GM23248 (cell line): Measurements from ENCODE around the gene PLCXD1. TPM values are rescaled to one million over a fixed set of nuclear protein-coding genes. Genes with fewer than 3 reads are reported as not detected.

Experiments
- DNase-seq: peaks from one replicate; pipeline ENCODE4 v3.0.0-alpha.2; 2015
- H2AFZ ChIP-seq: fragments of 200-600 bp; sonication (generic); 2 replicates; pipeline ENCODE4 v1.6.1; 2016; ENCODE audit warnings: antibody characterized with exemption
- H3F3A ChIP-seq: fragments of 200-600 bp; sonication (generic); 2 replicates; pipeline ENCODE4 v1.6.1; 2016; ENCODE audit warnings: mild to moderate bottlenecking, antibody characterized with exemption, mixed run types; ENCODE audit not compliant: insufficient read depth
- H3K27ac ChIP-seq: fragments of 200-600 bp; sonication (generic); 2 replicates; pipeline ENCODE4 v1.5.1; 2016; ENCODE audit warnings: mild to moderate bottlenecking
- H3K27me3 ChIP-seq: fragments of 200-600 bp; sonication (generic); replicated peaks from 2 replicates; pipeline ENCODE4 v1.6.1; 2016; ENCODE audit warnings: mild to moderate bottlenecking; ENCODE audit not compliant: insufficient read depth
- H3K36me3 ChIP-seq: fragments of 200-600 bp; sonication (generic); 2 replicates; pipeline ENCODE4 v1.6.1; 2016; ENCODE audit warnings: low read depth, mild to moderate bottlenecking
- H3K4me1 ChIP-seq: fragments of 200-600 bp; sonication (generic); 2 replicates; pipeline ENCODE4 v1.6.1; 2016; ENCODE audit warnings: mild to moderate bottlenecking; ENCODE audit not compliant: insufficient read depth
- H3K4me2 ChIP-seq: fragments of 200-600 bp; sonication (generic); one replicate; pipeline ENCODE4 v1.6.1; 2016; ENCODE audit warnings: mild to moderate bottlenecking; ENCODE audit not compliant: unreplicated experiment
- H3K4me3 ChIP-seq: fragments of 200-600 bp; sonication (generic); 2 replicates; pipeline ENCODE4 v1.5.1; 2016; ENCODE audit warnings: mild to moderate bottlenecking
- H3K79me2 ChIP-seq: fragments of 200-600 bp; sonication (generic); 2 replicates; pipeline ENCODE4 v1.6.1; 2016; ENCODE audit warnings: mild to moderate bottlenecking; ENCODE audit not compliant: insufficient read depth
- H3K9ac ChIP-seq: fragments of 200-600 bp; sonication (generic); 2 replicates; pipeline ENCODE4 v1.6.1; 2016; ENCODE audit warnings: mild to moderate bottlenecking
- H3K9me2 ChIP-seq: fragments of 200-600 bp; sonication (generic); 2 replicates; pipeline ENCODE4 v1.6.1; 2016; ENCODE audit warnings: mixed run types, mild to moderate bottlenecking, moderate library complexity; ENCODE audit not compliant: insufficient read depth
- H3K9me3 ChIP-seq: fragments of 200-600 bp; sonication (generic); one replicate; pipeline ENCODE4 v1.6.1; 2017; ENCODE audit warnings: low read depth
- H4K20me1 ChIP-seq: fragments of 200-600 bp; sonication (generic); 2 replicates; pipeline ENCODE4 v1.6.0; 2016; ENCODE audit not compliant: insufficient read depth
- EZH2 ChIP-seq: fragments of 200-600 bp; sonication (generic); IDR thresholded peaks from 2 replicates; pipeline ENCODE4 v1.6.1; 2018; ENCODE audit warnings: antibody characterized with exemption, mild to moderate bottlenecking; ENCODE audit not compliant: insufficient read depth, poor library complexity, severe bottlenecking
- EZH2phosphoT487 ChIP-seq: fragments of 200-600 bp; sonication (generic); IDR thresholded peaks from 2 replicates; pipeline ENCODE4 v1.6.1; 2018; ENCODE audit warnings: antibody characterized with exemption, moderate library complexity, mild to moderate bottlenecking, low read depth; ENCODE audit not compliant: insufficient read depth
- WGBS, 2 experiments: methylation state at CpG; one replicate each; pipeline ENCODE4 v1.1.6; 2015 to 2017; ENCODE audit warnings: low lambda C conversion rate in 2 of 2, low coverage in 1 of 2; ENCODE audit errors: missing lambda C conversion rate in 2 of 2; 5-methylcytosine and 5-hydroxymethylcytosine counted together
- in situ Hi-C: fragments of 300-500 bp; cut with MboI; formaldehyde crosslinking; loops from 2 replicates; pipeline ENCODE4 v1.15.0; 2020
- polyA plus RNA-seq: library from polyadenylated mRNA; unstranded; fragments of >200 nt; fragmentation: Nextera tagmentation; extraction: Ambion mirVana; gene quantifications from 2 replicates; pipeline ENCODE4 v1.2.1, GENCODE V29; 2016
- total RNA-seq: library from RNA; depleted of rRNA; stranded (reverse); fragments of >200 nt; shearing (Covaris generic); gene quantifications from 2 replicates; pipeline ENCODE4 v1.2.3, GENCODE V29; 2014

The PLCXD1 gene
- total and polyA plus RNA-seq, 2 experiments from 2014 or later: 3.3 to 4.3 TPM

DNA sequence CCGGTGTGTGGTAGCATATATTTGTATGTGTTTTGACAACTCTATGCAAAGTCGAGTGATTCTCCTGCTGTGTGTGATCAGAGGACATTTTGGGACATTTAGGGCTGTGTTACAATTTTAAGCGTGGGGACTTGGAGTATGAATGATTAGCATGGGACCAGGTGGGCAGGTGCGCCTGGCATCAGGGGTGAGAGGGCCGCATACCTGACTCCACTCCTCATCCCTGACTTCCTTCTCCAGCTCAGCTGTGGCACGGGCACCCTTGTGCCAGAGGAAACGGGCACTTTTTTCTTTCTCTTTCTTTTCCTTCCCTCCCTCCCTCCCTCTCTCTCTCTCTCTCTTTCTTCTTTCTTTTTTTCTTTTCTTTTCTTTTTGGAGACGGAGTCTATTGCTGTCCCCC lies 15.7 kb upstream of the PLCXD1 start:
- H3K36me3 ChIP-seq: no peaks in the 10 kb centered on the region
- H3K4me2 ChIP-seq: no peak overlapping the region
- no peak overlapping the region for H2AFZ ChIP-seq
- H3K27me3 ChIP-seq: no peaks in the 10 kb centered on the region
- no peaks in the 10 kb centered on the region for H3K4me1 ChIP-seq
- no peaks in the 10 kb centered on the region for H3K9me3 ChIP-seq
- WGBS, 2 experiments: 47 to 53% methylated on average over 7 to 8 of the region's 8 CpGs
- H3K79me2 ChIP-seq: no peaks in the 10 kb centered on the region
- no peak overlapping the region for H3K9ac ChIP-seq
- no peaks in the 10 kb centered on the region for H4K20me1 ChIP-seq
- TF ChIP-seq EZH2 (no peak), EZH2phosphoT487 (no peak)
- no peaks in the 10 kb centered on the region for H3K9me2 ChIP-seq
- no peaks in the 10 kb centered on the region for H3F3A ChIP-seq
- in situ Hi-C loops: no loop called here
- H3K4me3 ChIP-seq: no peak overlapping the region
- no peak overlapping the region for H3K27ac ChIP-seq
- DNase-seq: no peak

DNA sequence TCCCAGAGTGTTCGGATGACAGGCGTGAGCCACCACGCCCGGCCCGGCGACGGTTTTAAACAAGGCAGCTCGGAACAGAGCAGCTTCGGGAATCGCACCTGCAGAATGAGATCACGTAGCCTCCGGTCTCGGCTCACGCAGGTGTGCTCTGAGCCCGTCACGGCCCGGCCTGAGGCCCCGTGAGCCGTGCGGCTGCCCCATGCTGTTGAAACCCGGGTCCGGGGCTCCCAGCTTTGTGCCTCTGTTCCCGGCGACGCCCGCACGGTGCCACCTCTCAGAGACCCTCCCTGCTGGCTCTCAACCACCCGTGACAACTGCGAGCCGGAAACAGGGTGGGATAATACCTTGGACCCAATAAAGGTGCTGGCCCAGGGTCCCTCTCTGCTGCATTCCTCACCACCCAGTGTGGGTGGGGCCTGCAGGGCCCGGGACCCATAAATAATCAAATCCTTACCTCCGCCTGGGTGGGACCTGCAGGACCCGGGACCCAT lies 13.4 kb upstream of the PLCXD1 start:
- no peaks in the 10 kb centered on the region for H4K20me1 ChIP-seq
- no peak overlapping the region for H3K9ac ChIP-seq
- in situ Hi-C loops: no loop called here
- no peak for DNase-seq
- no peaks in the 10 kb centered on the region for H3K79me2 ChIP-seq
- no peaks in the 10 kb centered on the region for H3F3A ChIP-seq
- 84 to 88% methylated on average over 30 to 33 of the region's 33 CpGs for WGBS, 2 experiments
- TF ChIP-seq EZH2phosphoT487 (no peak), EZH2 (no peak)
- H3K27ac ChIP-seq: no peak overlapping the region
- no peak overlapping the region for H3K4me2 ChIP-seq
- H3K36me3 ChIP-seq: no peaks in the 10 kb centered on the region
- H3K4me1 ChIP-seq: no peaks in the 10 kb centered on the region
- no peaks in the 10 kb centered on the region for H3K27me3 ChIP-seq
- H3K9me3 ChIP-seq: no peaks in the 10 kb centered on the region
- no peaks in the 10 kb centered on the region for H3K9me2 ChIP-seq
- no peak overlapping the region for H3K4me3 ChIP-seq
- no peak overlapping the region for H2AFZ ChIP-seq

DNA sequence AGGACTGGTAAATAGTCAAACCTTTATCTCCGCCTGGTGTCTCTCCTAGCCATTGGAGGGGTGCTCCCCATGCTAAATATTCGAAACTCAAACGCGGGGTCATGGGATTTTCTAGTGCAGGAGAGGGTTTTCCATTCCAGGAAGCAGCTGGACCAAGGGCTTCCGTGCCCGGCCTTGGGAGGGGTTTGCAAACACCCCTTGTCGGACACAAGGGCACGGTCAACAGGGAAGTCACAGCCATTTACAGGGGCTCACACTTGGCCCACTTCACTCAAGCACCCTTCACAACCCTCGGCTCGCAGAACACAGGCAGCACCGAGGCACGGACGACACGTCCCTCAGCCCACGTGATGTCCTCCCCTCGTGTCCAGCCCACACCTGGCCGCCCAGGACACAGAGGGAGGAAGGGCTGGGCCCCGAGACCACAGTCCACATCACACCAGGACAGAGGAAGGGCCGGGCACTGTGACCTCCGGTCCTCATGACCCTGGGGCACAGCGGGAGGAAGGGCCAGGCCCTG lies 10.3 kb upstream of the PLCXD1 start:
- DNase-seq: no peak
- WGBS, 2 experiments: 86 to 93% methylated on average over 17 to 21 of the region's 21 CpGs
- TF ChIP-seq EZH2 (no peak), EZH2phosphoT487 (no peak)

DNA sequence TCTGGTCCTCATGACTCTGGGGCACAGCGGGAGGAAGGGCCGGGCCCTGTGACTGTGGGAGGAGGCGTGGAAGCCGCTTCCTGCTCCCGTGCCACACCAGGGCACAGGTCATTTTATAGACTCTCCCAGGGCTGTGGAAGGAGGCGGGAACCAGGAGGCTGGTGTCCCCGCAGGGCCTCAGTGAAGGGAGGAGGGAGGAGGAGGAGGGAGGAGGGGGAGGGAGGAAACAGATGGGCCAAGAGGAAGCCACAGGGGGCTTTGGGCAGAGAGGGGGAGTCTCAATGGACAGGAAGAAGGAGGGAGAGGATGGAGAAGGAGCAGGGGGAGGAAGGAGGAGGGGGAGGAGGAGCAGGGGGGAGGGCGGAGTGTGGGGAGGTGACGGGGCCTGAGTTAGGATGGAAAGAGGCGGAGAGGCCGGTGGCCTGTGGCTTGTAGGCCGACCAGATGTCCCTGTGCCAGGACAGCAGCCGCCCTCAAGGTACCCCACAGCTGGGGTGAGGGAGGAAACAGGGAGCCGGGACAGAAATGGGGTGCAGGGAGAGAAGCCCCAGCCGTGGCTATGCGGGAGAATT lies 6.2 kb upstream of the PLCXD1 start:
- H3K36me3 ChIP-seq: no peaks in the 10 kb centered on the region
- no peak overlapping the region for H3K4me2 ChIP-seq

More for the DNA sequence above, 10.3 kb upstream of the PLCXD1 start:
- no peaks in the 10 kb centered on the region for H3K36me3 ChIP-seq
- H4K20me1 ChIP-seq: no peaks in the 10 kb centered on the region
- no peaks in the 10 kb centered on the region for H3K4me1 ChIP-seq
- no peaks in the 10 kb centered on the region for H3K9me3 ChIP-seq
- H3K27me3 ChIP-seq: no peaks in the 10 kb centered on the region
- H3K4me2 ChIP-seq: no peak overlapping the region
- no peaks in the 10 kb centered on the region for H3F3A ChIP-seq
- H3K79me2 ChIP-seq: no peaks in the 10 kb centered on the region
- in situ Hi-C loops: no loop called here
- H3K4me3 ChIP-seq: no peak overlapping the region
- no peak overlapping the region for H2AFZ ChIP-seq
- no peak overlapping the region for H3K9ac ChIP-seq
- no peak overlapping the region for H3K27ac ChIP-seq
- no peaks in the 10 kb centered on the region for H3K9me2 ChIP-seq

More for the DNA sequence above, 6.2 kb upstream of the PLCXD1 start:
- 76 to 92% methylated on average over 5 to 16 of the region's 16 CpGs for WGBS, 2 experiments
- Histone ChIP-seq H3K4me3 (no peak overlapping the region), H3K4me1 (no peaks in the 10 kb centered on the region), H3K9me3 (no peaks in the 10 kb centered on the region), H3K9me2 (no peaks in the 10 kb centered on the region), H3K27me3 (no peaks in the 10 kb centered on the region), H3K9ac (no peak overlapping the region), H3K79me2 (no peaks in the 10 kb centered on the region), H4K20me1 (no peaks in the 10 kb centered on the region), H2AFZ (no peak overlapping the region), H3F3A (no peaks in the 10 kb centered on the region), H3K27ac (no peak overlapping the region)
- TF ChIP-seq EZH2phosphoT487 (no peak), EZH2 (no peak)
- no peak for DNase-seq
- in situ Hi-C loops: no loop called here
